B cell (primary cell): ENCODE data around the gene AK1.

Experiments used
- EZH2 ChIP-seq: IDR thresholded peaks from 2 replicates; pipeline ENCODE4 v1.6.1; 2012; ENCODE audit warnings: borderline replicate concordance, low read depth, mild to moderate bottlenecking, moderate library complexity, low read length; ENCODE audit not compliant: insufficient read depth, poor library complexity, severe bottlenecking
- TF ChIP-seq, protein P1 (sequence below): fragments of 200-600 bp; IDR thresholded peaks from one replicate; pipeline ENCODE4 v1.8.0; 2022; ENCODE audit warnings: antibody characterized with exemption, mild to moderate bottlenecking

- TF ChIP-seq, protein P1, sequence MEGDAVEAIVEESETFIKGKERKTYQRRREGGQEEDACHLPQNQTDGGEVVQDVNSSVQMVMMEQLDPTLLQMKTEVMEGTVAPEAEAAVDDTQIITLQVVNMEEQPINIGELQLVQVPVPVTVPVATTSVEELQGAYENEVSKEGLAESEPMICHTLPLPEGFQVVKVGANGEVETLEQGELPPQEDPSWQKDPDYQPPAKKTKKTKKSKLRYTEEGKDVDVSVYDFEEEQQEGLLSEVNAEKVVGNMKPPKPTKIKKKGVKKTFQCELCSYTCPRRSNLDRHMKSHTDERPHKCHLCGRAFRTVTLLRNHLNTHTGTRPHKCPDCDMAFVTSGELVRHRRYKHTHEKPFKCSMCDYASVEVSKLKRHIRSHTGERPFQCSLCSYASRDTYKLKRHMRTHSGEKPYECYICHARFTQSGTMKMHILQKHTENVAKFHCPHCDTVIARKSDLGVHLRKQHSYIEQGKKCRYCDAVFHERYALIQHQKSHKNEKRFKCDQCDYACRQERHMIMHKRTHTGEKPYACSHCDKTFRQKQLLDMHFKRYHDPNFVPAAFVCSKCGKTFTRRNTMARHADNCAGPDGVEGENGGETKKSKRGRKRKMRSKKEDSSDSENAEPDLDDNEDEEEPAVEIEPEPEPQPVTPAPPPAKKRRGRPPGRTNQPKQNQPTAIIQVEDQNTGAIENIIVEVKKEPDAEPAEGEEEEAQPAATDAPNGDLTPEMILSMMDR = no peak
- TF ChIP-seq EZH2 = no peak
Observed at GRCh38 chr9:127874301-127875221, 2.9 kb downstream of the AK1 start.
